HG02642 (cell line): ENCODE results near the gene IL1R2.

Experiments
- ATAC-seq: cut with Tn5 transposase; IDR thresholded peaks from one replicate; pipeline ENCODE4 v1.9.1; 2021; ENCODE audit warnings: mild to moderate bottlenecking; ENCODE audit not compliant: unreplicated experiment, poor library complexity

IL1R2 gene

GRCh38 chr2:101991721-101992145, at the start of gene IL1R2:
Gene IL1R2 (plus strand): TSS chr2:101991960. CDS start chr2:102008576, 16,616 bp downstream.
- no peak for ATAC-seq

- no peak for ATAC-seq
These were observed 48.9 kb upstream of the IL1R2 start for GRCh38 chr2:101942851-101943250.

- ATAC-seq: no peak
These were observed 45.3 kb upstream of the IL1R2 start for GRCh38 chr2:101946372-101947039.

GRCh38 chr2:101947374-101947773, 44.4 kb upstream of the IL1R2 start:
- no peak for ATAC-seq

- no peak for ATAC-seq
These were observed 43.1 kb upstream of the IL1R2 start for GRCh38 chr2:101948625-101949155.

- no peak for ATAC-seq
These were observed 42.5 kb upstream of the IL1R2 start for GRCh38 chr2:101949304-101949703.

GRCh38 chr2:101951296-101951695, 40.5 kb upstream of the IL1R2 start:
- ATAC-seq: no peak

GRCh38 chr2:101952551-101952950, 39.2 kb upstream of the IL1R2 start:
- ATAC-seq: no peak

- ATAC-seq: no peak
These were observed 35.0 kb upstream of the IL1R2 start for GRCh38 chr2:101956465-101957438.

GRCh38 chr2:101958061-101958460, 33.7 kb upstream of the IL1R2 start:
- no peak for ATAC-seq

GRCh38 chr2:101960819-101961337, 30.9 kb upstream of the IL1R2 start:
- ATAC-seq: no peak

GRCh38 chr2:101961338-101962191, 30.2 kb upstream of the IL1R2 start:
- no peak for ATAC-seq

- no peak for ATAC-seq
These were observed 29.5 kb upstream of the IL1R2 start for GRCh38 chr2:101962309-101962708.

GRCh38 chr2:101963198-101963597, 28.6 kb upstream of the IL1R2 start:
- ATAC-seq: no peak

GRCh38 chr2:101967826-101968513, 23.8 kb upstream of the IL1R2 start:
- no peak for ATAC-seq

GRCh38 chr2:101969723-101970122, 22.0 kb upstream of the IL1R2 start:
- no peak for ATAC-seq

GRCh38 chr2:101970901-101971300, 20.9 kb upstream of the IL1R2 start:
- no peak for ATAC-seq

GRCh38 chr2:101971836-101972235, 19.9 kb upstream of the IL1R2 start:
- ATAC-seq: no peak

- no peak for ATAC-seq
These were observed 18.9 kb upstream of the IL1R2 start for GRCh38 chr2:101972621-101973434.
